HG03571 (cell line): Measurements from ENCODE around the gene TRIM47.

Experiments
- ATAC-seq: cut with Tn5 transposase; IDR thresholded peaks from one replicate; pipeline ENCODE4 v1.9.1; 2021; ENCODE audit not compliant: unreplicated experiment

TRIM47 gene

DNA sequence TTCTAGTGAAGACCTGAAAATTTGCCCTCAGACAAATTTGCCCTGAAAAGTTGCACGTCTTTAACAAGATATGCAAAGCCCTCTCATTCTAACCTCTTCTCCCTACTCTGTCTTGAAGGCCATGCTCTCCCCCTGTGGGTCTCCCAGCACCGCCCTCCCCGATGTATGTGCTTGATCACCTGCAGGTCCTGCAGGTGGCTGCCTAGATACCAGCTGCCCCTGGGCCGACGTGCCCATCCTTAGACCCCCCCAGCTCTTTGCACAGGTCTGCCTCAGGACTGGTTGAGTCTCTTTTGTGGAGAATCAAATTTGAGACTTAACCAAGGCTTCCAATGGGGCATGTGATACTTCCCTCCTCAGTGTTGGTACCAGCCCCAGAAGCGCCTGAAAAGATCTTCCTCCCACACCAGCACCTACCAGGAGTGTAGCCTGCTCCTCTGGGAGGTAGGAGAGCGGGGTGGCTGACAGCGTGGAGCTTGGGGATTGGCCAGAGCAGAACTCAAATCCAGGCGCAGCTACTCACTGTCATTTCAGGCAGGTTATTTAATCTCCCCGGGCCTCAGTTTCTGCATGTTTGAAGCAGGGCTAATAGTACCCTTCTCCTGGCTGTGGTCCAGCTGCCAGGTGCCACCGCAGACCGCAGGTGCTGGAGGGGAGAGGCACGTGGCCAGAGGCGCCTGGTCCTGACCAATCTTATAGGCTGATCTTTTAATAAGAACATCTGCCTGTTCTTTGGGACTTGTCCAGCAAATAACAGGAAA is 30.9 kb upstream of the TRIM47 start:
- no peak for ATAC-seq

DNA sequence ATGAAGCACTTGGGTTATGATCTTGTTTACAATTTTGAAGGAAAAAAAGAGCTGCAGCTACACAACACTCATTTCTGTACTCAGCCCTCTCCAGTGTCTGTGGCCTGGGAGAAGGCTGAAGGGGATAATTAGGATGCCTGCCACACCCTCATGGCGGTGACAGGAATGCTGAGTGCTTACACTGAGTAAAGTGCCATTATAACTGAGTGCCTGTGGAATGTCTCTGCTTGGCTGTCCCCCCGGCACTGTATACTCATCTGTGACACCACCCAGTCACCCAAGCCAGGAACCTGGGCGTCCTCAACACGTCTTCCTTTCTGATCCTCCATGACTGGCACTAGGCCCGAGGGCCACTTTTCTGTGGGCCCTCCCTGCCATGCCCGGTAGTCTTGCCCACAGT is 29.8 kb upstream of the TRIM47 start:
- no peak for ATAC-seq

DNA sequence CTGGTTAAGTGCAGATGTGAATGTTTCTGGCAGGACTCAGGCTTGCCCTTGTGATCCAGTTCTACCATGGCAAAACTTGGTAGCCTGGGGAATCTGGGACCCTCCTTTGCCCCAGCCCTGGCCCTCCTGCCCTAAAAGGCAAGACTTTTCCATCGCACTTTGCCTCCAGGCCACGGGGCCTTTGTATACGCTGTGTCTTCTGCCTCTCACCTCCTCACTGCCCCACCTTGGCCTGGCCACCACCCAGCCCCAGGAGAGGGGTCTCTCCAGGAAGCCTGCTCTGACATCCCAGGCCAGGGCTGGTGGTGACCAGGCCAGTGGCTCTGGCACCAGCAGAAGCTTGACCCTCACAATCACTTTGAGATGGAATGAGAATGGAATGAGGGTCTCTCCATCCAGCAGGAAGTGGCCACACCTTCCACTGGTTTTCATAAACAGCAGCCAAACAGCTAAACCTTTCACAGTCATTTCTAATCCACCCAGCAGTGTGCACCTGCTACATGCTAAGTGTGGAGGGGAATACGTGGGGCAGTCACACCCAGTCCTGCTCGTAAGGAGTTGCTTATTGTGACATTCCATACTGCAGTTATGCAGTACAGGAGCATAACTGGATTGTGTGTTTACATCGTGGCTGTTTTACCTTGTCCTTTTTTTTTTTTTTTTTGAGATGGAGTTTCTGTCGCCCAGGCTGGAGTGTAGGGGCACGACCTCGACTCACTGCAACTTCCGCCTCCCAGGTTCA is 27.9 kb upstream of the TRIM47 start:
- no peak for ATAC-seq

DNA sequence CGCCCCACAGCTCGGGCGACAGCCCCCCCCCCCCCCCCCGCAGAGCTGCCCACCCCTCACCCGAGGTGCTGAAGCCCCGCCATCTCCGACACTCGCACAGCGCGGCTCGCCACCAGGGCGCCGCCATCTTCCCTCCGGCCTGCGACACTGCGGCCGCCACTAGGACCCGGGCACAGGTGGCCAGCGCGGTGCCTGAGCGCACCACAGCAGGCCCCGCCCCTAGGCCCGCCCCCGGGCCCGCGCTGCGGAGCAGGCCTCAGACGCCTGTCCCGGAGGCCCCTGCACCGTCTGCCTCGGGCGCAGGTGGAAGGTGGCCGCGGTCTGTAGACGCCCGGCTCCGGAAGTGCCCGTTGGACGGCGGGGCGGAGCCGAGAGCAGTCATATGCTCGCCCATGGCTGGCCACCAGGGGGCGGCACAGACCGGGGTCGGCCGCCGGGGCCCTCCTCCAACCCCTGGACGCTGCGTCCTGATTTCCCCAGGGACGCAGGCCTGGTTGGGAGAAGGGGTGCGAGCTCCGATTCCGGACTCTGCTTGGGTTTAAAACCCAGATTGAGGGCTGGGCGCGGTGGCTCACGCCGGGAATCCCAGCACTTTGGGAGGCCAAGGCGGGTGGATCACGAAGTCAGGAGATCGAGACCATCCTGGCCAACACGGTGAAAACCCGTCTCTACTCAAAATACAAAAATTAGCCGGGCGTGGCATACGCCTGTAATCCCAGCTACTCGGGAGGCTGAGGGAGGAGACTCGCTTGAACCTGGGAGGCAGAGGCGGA is 26.6 kb upstream of the TRIM47 start, which contains the start of gene MRPL38:
MRPL38 (minus strand) TSS at position 136 of the 773 bp plus-strand sequence; CDS start at position 127, 9 bp downstream.
- peak; percentile 88 for ATAC-seq

DNA sequence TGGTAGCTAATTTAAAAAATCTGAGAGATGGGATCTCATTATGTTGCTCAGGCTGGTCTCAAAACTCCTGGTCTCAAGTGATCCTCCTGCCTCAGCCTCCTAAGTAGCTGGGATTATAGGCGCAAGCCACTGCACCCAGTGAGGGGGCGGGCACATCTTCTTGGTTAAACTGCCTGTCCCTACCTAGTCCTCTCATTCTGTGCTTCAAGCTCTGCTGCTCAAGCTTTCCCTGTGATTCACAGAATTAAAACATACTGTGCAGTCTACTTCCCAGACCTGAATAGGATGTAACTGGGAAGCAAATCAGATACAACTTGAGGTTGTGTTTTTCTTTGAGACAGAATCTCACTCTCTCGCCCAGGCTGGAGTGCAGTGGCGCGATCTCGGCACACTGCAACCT is 24.0 kb upstream of the TRIM47 start:
- ATAC-seq: no peak

DNA sequence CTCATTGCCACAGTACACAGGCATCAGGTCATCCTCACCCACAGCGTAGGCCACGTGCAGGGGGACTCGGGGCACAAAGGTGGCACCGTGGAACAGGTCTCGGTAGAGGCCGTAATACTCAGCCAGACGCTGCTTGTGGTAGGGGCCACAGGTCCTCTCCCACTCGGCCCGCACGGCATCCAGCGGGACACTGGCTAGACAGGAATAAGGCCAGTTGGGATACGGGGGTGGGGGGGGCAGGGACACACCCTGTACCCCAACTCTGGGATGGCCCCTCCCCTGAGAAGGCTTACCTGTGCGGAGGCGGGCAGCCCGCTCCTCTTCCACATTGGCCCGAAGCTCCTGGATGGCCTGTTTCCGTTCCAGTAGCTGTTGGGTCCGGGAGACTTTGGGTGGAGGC is 23.3 kb upstream of the TRIM47 start:
- no peak for ATAC-seq

DNA sequence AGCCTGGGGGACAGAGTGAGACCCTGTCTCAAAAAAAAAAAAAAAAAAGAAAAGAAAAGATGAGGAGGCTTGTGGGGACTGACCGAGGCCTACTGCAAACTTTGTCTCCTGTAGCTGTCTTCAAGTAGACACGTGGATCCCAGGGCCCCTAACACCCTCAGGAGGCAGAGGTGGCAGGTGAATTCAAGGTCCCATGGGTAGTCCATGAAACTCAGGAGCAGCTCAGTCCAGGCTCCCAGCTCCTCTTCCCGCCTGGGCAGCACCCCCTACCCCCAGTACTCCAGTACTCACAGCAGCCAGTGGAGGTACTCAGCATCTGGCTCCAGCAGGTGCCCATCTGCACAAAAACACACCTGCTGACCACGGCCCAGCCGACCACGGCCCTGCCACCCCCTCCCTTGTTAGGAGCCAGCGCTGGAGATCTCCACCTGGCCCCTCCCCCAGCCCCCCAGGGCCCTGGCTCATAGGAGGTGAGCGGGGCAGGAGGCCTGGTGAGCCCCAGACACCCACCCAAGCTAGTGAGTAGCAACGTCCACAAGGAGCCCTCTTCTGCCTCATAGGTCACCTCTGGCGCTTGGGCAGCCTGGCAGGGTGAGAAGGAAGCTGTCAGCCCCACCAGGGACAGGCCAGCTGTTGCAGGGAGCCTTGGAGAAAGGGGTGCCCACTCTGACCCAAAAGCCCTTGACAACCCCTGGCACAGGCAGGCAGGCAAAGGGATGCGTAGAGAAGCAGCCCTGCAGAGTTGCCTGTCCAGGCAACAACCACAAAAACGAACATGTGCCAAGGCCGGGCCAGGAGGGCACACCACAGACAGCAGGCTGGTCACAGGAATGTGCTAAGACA is 22.5 kb upstream of the TRIM47 start:
- no peak for ATAC-seq

DNA sequence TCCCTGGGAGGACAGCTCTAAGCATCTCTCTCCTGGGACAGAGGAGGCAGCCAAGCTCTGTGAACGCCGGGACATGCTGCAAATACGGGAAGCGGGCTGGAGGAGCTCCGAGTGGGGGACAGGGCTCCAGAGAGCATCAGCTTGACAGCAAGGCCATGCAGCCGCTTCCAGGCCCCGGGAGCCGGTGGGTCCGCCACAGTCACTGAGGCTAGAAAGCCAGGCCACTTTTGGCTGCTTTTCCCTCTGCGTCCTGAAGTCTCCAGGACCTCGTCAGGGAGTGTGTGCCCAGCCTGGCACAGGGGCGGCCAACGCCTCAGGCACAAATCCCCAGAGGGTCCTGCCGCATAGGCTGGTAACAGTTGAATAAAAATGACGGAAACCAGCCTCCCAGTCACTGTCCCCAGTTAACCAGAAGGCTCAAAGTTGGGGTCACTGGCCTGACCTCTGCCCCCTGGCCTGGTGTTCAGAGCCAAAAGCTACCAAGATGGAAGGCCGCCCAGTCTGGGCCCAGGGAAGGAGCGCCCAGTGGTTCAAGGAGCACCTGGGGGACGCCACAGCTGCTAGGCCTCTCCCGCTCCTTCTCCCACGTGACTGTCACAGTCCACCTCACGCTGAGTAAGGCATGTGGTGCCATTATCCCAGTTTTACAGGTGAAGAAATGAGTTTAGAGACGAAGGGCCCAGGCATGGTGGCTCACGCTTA is 21.5 kb upstream of the TRIM47 start:
- no peak for ATAC-seq

DNA sequence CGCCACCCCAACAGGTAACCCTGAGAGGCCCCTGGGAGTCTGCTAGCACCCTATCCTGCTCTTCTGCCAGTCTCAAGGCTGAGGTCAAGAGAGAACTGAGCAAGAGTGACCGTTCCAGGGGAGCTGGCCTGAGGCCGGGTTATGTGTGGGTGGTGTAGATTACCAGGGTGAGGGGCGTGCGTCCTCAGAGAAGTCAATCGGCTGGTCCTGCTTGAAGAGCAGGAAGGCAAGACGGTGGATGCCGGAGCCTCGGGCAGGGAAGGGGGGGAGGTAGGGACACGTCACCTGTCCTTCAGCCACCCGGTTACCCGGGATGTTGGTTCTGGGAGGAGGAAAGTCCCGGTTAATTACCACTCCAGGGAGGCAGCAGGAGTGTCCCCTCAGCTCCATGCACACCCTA is 21.0 kb upstream of the TRIM47 start:
- ATAC-seq: no peak

DNA sequence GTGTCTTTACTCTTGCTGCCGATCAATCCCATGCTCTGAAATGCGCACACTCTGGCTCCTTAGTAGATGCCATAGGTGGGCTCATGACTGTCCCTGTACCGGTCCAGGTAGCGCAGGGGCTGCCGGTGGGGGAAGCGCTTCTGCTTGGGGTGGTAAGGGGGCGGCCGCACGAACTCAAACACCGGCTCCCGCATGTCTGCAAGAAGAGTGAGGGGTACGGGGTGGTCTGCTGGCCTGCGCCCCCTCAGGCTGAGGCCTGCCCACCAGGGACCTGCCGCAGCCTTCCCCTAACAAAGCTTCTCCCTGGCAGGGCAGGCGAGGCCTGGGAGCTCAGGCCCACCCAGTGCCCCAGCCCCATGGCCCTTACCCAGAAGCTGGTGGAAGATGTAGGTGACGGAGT is 20.4 kb upstream of the TRIM47 start:
- no peak for ATAC-seq

DNA sequence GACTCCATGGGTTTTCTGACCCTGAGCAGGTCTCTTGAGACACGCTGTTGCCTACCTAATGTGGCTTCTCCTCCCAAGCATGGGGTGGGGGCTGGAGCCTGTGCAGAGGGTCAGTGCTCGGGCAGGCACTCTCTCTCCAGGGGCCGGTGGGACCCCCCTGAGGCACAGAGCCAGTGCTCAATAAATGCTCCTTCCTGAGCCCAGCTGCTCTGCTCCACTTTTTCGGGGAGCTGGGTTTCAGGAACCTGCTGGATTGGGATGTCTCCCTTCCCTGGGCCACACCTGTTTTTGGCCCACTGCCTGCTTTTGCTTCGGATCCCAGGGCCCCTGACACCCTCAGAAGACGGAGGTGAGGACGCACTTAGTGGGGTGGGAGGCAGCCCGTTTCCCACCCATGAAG is 19.7 kb upstream of the TRIM47 start:
- no peak for ATAC-seq

DNA sequence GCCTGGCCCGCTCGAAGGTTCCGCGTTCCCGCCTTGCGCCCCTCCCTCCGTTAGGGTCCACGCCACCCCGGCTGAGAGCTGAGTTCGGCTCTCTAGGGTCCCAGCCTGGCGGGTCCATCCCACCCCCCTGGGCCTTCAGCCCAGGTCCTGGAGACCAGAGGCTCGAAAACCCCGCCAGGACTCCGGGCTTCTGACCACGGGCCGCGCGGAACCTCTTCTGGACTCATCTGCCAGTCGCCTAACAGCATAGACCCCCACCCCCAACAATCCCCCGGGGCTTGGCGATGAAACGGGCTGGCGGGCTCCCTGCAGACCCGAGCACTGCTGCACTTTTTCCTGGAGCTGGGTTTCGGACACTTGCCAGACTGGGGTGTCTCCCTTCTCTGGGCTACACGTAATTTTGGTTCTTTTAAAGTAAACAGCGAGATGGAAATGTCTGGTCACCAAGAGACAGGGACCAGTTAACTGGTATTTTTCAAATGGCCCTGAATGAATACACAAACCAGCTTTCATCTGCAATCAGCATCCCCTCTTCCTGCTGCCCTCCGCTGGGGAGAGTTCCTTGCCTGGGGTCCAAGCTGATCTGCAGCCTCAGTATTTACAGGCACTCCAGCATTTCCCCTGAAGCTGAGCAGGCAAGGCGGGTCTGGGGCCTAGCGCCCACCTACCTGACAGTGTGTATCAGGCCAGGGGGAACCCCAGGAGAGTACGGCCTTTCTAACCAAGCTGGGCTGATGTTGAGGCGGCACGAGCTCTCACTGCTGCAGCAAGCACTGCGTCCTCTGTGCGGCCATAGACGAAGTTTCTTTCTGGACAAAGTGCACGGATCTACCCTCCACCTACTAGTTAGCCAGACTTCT is 19.0 kb upstream of the TRIM47 start:
- ATAC-seq: no peak

DNA sequence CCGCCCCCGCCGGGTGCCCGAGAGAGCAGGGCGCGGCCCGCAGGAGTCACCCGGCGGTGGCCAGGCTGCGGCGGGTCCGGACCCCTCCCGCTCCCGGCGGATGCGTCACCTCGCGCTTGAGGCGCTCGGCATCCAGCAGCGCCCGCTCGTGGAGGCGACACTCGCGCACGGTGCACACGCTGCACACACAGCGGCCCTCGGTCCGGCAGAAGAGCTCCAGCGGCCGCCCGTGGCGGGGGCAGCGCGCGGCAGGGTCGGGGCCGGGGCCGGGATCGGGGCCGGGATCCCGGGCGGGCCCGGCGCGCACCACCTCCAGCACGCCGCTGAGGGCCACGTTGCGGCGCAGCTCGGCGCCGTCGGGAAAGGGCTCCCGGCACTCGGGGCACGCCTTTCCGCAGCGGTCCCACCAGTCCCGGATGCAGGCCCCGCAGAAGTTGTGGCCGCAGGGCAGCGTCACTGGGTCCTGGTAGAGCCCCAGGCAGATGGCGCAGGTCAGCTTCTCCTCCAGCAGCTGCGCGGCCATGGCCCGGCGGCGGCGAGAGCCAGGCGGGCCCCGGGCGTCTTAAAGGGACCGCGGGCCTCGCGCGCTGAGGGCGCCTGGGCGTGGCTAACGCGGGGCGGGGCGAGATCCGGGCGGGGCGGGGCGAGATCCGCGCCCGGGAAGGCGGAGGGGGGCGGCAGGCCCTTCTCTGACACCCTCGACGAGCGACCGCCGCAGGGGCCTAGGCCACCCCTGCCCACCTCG is 18.2 kb upstream of the TRIM47 start, which contains the start of gene TRIM65:
TRIM65 (minus strand) TSS at position 537 of the 745 bp plus-strand sequence; CDS start at position 523, 14 bp downstream.
- ATAC-seq: peak; percentile 47

DNA sequence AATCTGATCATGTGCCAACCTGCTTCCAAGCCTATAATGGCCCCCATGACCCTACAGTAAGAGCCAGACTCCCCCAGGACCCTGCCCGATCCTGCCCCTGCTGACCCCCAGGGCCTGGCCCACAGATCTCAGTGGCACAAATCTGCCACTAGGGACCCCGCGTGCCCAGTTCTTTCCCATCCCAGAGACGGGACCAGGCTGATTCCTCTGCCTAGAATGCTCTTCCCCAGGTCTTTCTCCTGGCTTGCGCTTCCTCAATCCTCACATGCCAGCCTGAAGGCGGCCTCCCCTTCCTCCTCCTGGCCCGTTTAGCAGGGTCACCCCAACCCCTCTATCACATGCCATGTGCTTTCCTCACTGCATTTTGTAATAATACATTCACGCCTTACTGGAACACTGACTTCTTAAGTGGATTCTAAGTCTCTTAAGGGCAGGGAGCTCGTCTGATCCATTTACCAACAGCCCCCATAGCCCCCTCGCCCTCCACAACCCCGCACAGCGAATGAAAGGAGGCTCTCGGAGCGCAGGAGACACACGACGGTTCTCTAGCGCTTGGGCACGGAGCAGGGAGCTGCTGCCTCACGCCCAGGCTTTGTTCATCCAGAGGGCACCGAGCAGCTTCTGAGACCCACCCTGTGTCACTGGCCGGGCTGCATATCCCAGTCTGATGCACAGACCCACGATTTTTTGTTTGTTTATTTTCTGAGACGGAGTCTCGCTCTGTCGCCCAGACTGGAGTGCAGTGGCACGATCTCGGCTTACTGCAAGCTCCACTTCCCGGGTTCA is 17.2 kb upstream of the TRIM47 start:
- ATAC-seq: no peak

DNA sequence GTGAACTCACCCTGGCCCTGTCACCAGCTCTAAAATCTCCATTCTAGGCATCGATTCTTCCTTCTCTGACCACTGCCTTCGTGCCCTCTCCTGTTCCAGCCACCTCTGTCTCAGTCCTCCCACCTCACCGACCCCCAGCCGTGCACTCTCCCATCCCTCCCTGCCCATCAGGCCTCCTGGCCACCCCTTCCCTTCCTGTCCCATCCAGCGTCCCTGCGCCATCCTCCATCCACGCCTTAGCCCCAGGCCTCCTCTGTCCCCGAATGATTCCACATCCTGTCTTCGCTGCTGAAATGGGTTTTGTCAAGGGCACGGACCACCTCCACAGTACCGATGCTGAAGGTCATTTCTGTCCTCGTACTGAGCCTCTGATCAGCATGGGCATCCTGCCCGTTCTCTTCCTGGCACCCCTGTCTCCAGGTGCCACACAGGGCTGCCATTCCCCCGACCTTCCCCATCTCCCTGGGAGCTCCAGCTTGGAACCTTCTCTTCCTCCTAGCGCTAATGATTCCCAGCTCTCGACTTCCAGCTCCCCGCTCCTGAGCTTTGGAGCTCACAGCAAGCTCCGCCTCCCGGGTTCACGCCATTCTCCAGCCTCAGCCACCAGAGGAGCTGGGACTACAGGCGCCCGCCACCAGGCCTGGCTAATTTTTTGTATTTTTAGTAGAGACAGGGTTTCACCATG is 15.8 kb upstream of the TRIM47 start:
- ATAC-seq: no peak

DNA sequence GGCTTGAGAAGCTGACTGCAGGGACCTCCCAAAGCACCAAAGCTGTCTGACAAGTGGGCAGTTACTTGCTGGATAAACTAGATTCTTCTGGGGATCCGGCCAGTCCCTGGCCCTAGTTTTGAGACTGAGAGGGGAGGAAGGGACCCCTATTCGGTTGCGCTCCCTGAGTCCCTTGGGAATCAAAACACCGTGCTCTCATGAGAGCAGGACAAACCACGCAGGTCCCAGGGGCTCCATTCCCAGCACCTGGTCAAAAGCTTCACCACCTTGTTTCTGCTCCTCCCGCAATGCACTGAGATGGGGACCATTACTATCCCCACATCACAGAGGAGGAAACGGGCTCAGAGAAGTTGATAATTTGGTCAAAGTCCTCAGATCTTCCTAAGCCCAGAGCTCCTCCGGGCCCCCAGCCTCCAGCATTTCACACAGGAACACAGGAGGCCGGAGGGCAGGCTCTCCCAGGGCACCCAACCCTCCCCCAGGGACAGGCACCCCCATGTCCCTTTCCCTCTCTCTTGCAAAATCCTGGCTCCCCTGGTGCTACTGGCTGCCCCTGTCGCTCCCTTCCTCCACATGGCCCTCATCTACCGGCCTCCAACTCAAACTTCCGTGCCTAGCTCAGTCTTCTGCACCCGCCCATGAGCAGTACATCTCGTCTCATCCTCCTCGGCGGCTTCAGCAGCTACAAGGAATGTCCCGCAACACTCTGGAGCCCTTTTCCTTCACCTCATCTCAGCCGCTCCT is 15.1 kb upstream of the TRIM47 start:
- no peak for ATAC-seq
